Measurements from ENCODE around the gene GREB1. TPM values are rescaled to one million over a fixed set of nuclear protein-coding genes. Genes with fewer than 3 reads are reported as not detected.

The GREB1 gene
- total RNA-seq, 1 experiment from 2014 or later = 16.5 TPM

DNA sequence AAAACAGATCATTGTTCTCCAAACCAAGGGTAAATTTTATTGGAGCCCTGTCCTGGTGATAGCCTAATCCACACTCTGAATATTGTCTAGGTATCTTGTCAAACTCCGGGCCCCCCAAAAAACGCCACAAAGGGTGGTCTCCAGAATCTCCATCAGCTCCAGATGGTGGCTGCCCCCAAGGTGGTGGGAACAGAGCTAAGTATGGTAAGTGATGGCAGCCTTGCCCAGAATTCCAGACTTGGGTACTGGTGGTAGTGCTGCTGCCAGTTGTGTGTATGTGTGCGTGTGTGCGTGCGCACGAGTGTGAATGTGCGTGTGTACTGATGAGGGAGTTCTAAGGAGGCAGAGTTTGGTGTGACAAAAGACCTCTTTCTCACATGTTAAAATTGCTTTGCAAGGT lies 51.2 kb downstream of the GREB1 start:
- no peak for DNase-seq
- Histone ChIP-seq H2BK5ac (ENCODE audit: insufficient read length, low read length) (no peak overlapping the region), H4K20me1 (ENCODE audit: control insufficient read depth, insufficient read depth, insufficient read length) (no peaks in the 10 kb centered on the region), H3K14ac (ENCODE audit: insufficient read depth, low read length) (no peak overlapping the region), H2AFZ (ENCODE audit: low read length) (no peak overlapping the region), H3K23ac (ENCODE audit: insufficient read length, low read depth, low read length) (no peak overlapping the region), H3K23me2 (ENCODE audit: insufficient read length, low read depth, low read length, poor library complexity, severe bottlenecking) (no peaks in the 10 kb centered on the region), H2BK120ac (ENCODE audit: low read depth, low read length, poor library complexity, severe bottlenecking) (no peak overlapping the region), H2AK5ac (ENCODE audit: insufficient read length, low read length) (no peak overlapping the region), H3K9ac (ENCODE audit: extremely low read depth, insufficient read length, low read length) (no peak overlapping the region), H3K9me3 (ENCODE audit: control insufficient read depth, low read depth, low read length) (no peaks in the 10 kb centered on the region), H4K5ac (ENCODE audit: insufficient read length, low read depth, low read length) (no peak overlapping the region), H2BK15ac (ENCODE audit: low read depth, low read length) (no peak overlapping the region), H3K4ac (ENCODE audit: low read depth, low read length) (no peak overlapping the region), H3K4me2 (ENCODE audit: insufficient read depth, insufficient read length, low read length) (no peak overlapping the region), H4K8ac (replicated peaks; ENCODE audit: insufficient read length, low read depth, low read length) (no peak overlapping the region), H2BK20ac (ENCODE audit: low read depth, low read length, poor library complexity, severe bottlenecking) (no peak overlapping the region), H3K27me3 (ENCODE audit: insufficient read depth, low read length) (no peaks in the 10 kb centered on the region), H3K4me1 (ENCODE audit: insufficient read depth, low read length) (0 out of 2 replicates have a peak, but pooled peaks cover 2% of the 10 kb centered on the region), H3T11ph (ENCODE audit: low read length) (no peak overlapping the region), H3K56ac (ENCODE audit: insufficient read length, low read depth, low read length) (no peak overlapping the region), H3K27ac (ENCODE audit: insufficient read length, low read depth, low read length) (no peak overlapping the region), H2BK12ac (ENCODE audit: insufficient read length, low read depth, low read length) (no peak overlapping the region), H3K79me2 (ENCODE audit: insufficient read depth, low read length) (no peaks in the 10 kb centered on the region), H3K79me1 (ENCODE audit: insufficient read depth, low read depth, low read length, poor library complexity, severe bottlenecking) (no peaks in the 10 kb centered on the region), H3K18ac (ENCODE audit: insufficient read length, low read depth, low read length) (no peak overlapping the region), H4K91ac (ENCODE audit: insufficient read length, low read depth, low read length) (no peak overlapping the region)
- WGBS (ENCODE audit: extremely low coverage, insufficient read length, low lambda C conversion rate) = no CpG with 5 or more reads among the region's 7 CpGs
- peaks cover under 1 to 2% (median 2%) of the 10 kb centered on the region in 3 experiments; a peak in 4 of 7 replicates for H3K36me3 Mint-ChIP-seq (ENCODE audit: insufficient read depth in 1 of 3, low read depth in 3 of 3)
- H3K27ac Mint-ChIP-seq = no peak overlapping the region
- no peaks in the 10 kb centered on the region for H3K9me3 Mint-ChIP-seq
- TF ChIP-seq CTCF (conservative IDR thresholded peaks at IDR 0.05) = no peak
- no peak overlapping the region for H3K4me3 Mint-ChIP-seq
- H3K27me3 Mint-ChIP-seq (ENCODE audit: low read depth) = no peaks in the 10 kb centered on the region
- peaks cover 14% of the 10 kb centered on the region in 2 experiments for H3K4me1 Mint-ChIP-seq
